CD1c-positive myeloid dendritic cell (primary cell): ENCODE results near the gene CDK1.

ENCODE experiments used
- DNase-seq: peaks from one replicate; pipeline ENCODE4 v3.0.0-alpha.2; 2016; ENCODE audit errors: extremely low spot score

Gene CDK1

DNA sequence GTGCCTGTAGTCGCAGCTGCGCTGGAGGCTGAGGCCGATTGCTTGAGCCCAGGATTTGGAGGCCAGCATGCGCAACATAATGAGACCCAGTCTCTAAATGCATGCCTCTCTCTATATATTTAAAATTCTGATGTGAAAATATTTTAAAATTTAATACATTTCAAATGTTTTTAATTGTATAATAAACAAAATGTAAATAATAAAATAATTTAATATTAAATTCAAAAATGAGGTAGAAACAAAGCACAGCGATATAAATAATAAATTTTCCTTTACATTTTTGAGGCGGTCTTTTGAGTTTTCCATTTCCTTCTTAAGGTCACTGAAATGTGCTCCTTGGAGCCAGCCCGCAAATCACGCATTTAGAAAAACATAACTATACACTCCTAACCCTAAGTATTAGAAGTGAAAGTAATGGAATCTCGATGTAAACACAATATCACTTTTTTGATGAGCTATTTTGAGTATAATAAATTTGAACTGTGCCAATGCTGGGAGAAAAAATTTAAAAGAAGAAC is 523 bp upstream of the CDK1 start:
- no peak for DNase-seq

DNA sequence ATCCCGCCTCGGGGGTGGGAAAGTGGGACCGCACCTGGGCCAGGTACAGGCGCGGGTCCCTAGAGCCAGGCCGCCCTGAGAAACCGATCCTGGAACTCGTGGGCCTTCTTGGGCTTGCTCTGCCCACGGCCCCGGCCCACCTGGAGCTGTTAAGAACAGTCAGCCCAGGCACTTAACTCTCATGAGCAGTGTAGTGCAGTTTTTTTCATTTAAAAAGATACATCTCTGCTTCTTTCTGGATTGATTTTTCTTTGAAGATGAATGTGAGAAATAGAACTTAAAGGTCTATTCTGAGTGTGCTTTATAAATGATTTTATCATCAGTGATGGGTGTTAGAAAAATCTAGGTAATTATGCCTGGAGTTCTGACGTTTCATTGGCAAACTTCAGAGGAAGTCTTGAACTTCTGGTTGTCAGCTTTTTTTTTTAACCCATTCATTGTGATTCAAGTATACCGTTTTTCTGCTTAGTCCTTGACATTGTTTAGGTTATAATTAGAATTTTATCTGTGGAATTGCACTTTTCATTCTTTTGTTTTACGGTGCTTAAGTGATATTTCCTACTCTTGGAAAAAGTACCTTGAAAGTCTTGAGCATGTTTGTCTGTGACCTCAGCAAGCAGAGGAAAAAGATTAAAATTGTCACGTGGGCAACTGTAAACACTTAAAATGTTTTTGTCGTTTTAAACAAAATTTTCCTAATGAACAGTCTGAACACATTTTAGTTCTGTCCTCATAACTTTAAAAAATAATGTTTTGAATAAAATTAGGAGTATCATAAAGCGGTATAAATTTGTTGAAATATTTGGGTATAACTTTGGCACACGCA is 906 bp downstream of the CDK1 start:
- no peak for DNase-seq

DNA sequence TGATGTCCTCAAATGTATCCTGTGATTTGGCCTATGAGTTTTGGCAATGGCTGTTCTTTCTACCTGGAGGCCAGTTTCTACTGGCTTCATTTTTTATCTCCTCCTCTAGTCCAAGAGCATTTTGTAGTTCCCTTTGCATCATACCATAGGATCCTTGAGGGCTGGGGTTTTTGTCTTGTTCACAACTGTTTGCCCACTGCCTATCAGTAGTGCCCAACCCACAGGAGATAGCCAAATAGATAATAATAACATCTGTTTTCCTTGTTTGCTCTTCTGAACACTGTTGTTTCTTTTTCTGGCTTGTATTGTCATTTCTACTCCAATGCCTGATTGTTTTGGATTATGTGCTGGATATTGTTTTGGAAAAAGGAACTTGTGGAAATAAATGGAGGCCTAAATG is 3.4 kb downstream of the CDK1 start:
- DNase-seq = no peak

DNA sequence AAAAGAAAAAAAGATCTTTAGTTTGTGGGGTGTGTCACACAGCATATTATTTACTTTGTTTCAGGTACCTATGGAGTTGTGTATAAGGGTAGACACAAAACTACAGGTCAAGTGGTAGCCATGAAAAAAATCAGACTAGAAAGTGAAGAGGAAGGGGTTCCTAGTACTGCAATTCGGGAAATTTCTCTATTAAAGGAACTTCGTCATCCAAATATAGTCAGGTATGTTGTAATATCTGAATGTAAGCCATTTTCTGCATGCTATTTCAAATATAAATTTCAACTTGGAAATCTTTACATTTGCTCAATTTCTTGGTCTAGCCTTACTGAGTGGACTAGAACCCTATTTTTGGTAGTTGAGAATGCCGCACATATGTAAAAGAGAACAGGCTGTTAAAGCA is 6.4 kb downstream of the CDK1 start:
- peak; percentile 35 for DNase-seq

DNA sequence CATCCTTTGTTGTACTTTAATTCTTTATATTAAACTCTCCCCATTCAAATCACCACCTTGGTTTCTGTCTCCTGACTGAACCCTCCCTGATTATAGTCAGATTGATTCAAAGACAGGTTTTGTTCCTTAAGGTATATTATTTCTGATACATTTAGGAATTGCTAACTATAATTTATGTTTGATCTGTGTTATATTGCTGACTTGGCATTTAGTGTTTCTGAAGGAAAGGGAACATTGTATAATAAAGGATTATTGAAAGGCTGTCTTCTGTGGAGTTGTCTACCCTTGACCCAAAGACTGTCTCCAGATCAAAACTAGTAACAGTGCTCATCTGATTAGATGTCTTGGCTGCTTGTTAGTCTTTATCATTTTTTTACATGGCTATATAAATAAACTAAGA is 10.3 kb downstream of the CDK1 start:
- DNase-seq = no peak

DNA sequence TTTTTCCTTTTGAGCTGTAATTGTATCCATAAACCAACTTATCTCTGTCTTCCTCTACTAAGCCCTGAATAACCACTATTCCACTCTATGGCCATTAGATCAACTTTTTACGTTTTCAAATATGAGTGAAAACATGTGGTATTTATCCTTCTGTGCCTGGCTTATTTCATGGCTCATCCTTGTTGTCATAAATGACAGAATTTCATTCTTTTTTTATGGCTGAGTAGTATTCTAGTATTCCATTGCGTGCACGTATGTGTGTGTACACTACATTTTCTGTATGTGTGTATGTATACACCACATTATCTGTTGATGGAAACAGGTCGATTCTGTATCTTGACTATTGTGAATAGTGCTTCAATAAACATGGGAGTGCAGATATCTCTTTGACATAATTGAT is 11.1 kb downstream of the CDK1 start:
- no peak for DNase-seq

DNA sequence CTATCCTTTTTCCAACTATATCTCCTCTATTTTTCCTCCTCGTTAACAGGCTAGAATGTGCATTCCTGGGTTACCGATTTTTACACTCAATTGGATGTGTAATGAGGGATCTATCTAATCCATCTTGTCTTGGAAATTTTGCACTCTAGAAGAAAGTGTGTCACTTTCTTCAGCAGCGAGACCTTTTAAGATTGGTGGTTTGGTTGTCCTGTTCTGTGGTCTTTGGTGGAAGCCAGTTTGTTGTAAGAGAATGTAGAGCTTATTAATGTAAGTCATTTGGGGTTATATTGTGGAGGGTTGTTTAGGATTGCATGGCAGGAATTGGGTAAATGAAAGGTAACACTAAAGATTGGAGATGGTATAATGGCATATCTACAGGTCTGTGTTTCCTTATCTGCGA is 16.7 kb downstream of the CDK1 start:
- no peak for DNase-seq

DNA sequence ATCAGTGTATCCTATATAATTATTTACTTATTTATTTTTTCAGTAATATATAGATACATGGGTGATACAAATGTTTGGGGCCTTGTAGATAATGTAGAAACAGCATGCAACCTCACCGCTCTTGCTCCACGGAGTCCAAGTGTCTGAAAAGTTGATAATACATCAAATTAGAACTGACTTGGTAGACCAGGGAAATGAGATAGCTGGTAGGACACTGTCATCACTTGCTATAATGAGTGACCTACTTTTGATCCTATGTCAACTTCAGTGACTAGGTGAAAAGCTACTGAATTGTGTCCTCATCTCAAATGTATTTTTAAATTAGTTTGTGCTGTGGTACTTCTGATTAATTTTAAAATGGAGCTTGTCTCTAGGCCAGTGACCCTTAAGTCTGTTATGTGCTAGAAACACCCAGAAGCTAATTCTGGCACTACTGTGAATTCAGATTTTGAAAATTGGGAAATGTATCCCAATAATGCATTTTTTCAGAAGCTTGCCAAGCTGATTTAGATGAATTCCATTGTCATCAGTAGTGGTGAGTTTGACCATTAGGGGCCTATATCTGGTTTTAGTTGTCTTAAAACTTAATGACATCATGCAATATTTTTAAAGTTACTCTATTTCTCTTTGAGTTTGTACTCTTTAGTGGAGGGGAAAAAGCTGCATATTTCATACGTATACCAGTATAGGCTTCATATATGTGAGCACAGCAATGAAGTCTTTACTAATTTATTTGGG is 17.4 kb downstream of the CDK1 start:
- no peak for DNase-seq

DNA sequence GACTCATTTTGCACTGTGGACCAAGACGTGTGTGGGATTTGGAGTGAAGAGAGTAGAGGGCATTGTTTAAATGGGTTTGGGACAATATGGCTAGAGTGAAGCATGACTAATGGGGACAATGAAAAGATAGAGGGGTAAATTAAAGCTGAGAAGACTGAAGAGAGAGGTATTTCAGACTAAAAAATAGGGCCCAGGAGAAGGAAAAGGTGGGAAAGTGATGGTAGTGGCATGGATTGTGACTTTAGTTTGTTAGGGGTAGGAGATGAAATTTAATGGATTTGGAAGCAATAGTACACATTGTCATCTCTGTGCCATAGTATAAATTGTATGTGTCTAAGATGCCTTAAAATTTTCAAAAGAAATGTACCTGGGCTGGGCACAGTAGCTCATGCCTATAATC is 18.2 kb downstream of the CDK1 start:
- DNase-seq = no peak

DNA sequence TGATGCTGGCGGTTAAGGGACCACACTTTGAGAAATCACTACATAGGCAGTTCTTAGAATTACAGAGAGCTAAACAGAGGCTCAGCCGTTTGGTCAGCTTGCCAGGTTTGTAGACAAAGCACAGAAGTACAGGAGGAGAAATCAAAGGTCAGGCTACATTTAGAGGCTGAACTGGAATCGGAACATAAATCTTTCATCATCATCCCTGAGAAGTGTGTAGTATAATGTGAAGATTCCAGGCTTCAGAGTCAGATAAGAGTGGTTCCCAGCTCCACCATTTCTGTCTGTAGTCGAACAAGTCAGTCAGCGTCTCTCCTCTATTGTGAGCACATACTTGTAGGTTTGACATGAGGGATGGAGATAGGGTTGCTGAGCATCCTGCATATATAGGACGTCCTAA is 18.9 kb downstream of the CDK1 start:
- DNase-seq = no peak

DNA sequence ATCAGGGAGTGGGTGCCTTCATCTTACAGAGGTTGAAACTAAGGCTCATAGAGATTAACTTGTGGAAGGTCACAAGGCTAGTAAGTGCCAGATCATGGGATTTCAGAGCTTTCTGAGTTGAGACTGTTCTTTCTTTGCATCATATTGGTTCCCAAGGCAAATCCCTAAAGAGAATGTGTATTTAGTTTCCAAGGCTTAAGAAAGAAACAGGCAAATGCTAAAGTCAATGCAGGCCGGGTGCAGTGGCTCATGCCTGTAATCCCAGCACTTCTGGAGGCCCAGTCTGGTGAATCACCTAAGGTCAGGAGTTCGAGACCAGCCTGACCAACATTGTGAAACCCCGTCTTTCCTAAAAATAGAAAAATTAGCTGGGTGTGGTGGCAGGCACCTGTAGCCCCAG is 19.8 kb downstream of the CDK1 start:
- no peak for DNase-seq

DNA sequence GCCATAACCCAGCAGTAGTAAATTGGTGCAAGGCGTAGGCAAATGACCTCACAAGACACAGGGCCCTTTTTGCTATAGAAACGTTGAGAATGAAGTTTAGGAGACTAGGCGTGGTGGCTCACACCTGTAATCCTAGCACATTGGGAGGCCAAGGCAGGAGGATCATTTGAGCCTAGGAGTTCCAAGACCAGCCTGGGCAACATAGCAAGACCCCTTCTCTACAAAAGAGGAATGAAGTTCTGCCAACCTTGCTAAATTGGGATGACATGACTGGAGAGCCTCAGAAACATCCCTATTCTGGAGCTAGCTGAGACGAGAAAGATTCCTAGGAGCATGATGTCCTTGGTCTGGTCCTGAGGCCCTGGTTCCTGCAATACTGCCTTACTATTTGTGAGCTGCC is 20.6 kb downstream of the CDK1 start:
- no peak for DNase-seq

DNA sequence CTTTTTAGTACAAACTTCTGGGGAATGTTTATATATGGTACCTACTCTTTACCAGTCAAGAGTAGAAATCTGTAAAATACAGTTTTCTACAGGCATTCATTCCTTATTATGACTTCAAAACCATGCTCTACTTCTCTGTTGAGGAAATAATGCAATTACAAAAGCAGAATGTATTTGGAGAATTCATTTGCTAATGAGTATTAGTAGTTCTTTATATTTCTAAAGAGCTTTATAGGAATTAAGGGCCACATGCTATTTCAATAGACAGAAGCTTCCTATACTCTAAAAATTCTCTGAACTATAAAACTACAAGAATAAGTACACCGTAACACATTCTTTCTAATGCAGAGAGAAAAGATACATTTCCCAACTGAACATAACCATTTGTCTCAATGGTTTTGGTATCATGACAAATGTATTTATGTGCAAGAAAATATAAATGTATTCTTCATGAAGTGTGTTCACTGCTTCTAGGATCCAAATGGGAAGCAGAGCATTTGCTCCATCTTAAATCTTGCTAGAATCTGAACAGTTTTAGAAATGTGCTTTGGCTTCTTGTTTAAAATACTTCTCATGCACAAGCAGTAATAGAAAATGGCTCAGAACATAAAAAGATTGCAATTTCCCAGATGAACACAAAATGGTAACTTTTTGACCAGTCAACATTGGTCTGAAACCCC is 21.8 kb downstream of the CDK1 start:
- DNase-seq = no peak

DNA sequence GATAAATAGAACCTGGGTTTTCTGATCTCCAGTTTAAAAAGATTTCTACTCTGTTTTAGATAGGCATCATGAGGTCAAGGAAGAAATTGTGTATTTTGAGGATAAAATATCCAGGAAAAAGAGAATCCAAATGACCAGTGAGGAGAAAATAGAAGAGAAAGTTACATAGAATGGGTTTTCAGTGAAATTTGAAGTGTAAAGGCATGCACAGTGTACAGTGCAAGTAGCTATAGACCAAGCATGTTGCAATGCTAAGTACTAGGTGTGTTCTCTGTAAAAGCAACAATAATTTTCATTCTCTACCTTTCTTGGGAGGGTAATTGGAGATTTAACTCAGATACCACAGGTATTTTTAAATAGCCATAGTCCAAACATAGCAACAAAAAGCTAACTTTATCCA is 22.6 kb downstream of the CDK1 start:
- no peak for DNase-seq

DNA sequence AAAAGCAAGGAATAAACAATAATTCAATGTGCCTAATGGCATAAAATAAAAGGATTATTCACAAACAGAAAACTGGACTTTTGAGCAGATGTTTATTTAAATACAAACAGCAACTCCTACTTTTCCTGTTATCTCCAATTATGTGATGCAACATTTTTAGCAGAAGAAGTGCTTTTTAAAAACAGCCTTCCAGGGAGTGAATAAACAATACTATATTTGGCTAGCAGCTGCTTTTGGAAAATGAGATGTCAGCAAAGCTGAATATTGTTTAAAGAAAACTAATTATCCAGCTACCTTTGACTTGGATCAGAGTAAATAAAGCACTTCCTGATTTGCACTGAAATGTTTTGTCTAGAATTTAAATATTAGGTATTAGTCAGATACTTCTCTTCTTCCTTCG is 23.2 kb downstream of the CDK1 start:
- no peak for DNase-seq

DNA sequence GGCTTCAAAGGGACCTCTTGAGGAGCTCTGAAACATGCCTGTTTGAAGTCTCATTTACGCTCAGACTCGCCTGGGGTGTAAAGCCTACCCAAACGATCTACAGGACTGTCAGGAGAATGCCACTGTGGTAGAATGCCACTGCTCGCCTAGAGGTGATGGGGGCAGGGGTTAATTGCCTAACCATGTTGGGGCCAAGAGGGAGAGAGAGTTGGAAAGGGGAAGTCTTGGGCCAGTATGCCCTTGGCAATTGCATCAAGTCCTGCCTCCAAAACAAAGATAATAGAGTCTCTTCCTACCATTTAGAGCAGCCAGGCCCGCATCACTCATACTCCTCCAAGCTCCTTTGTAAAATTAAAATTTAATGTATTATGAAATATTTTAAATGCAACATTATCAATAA is 25.2 kb downstream of the CDK1 start:
- DNase-seq = no peak

DNA sequence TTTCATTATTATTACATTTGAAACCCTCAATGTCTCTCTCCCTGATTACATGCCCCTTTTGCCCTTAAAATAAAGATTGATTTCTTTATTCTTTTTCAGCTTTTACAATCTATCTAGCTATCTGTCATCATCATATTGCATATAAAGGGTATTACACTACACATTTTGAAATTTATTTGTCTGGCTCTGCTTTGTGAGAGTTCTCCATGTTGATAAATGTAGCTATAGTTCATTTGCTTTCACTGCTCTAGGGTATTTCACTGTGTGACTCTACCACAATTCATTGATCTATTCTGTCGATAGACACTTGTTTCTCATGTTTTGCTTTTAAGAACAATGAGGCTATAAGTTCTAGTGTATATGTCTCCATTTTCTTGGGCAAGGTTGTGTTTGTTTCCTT is 25.6 kb downstream of the CDK1 start:
- DNase-seq = no peak

DNA sequence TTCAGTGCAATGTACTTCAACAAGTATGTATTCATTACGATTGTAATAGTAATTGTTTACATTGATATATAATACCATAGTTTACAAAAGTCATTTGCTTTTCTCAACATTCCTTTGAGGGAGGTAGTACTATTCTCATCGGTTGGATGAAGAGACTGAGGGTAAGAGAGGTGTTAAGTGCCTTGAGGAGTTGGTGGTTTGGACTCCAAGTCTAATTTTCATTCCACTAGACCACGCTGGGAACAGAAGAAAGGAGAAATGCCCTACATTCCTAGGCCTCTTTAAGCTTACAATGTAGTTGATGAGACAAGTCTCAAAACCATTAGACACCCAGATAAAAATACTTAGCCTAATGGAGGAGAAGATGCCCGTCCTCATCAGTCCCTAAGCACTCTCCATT is 28.6 kb downstream of the CDK1 start:
- no peak for DNase-seq

DNA sequence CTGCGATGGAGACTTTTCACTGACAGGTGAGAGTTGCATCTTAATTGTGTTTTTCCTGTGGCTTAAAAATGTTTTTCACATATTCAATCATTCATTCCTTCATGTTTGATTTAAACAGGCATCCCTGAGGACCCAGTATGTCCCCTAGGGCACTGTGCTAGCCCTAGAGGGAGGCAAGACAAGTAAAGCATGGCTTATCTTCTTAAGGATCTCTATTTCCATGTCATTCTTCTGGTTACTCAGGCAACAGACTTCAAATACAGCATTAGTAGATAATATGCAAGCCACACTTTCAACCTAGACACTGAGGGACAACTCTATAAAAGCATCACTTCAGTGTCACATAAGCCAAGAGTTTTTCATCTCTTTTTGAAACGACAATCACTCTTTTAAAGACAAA is 29.2 kb downstream of the CDK1 start:
- no peak for DNase-seq

DNA sequence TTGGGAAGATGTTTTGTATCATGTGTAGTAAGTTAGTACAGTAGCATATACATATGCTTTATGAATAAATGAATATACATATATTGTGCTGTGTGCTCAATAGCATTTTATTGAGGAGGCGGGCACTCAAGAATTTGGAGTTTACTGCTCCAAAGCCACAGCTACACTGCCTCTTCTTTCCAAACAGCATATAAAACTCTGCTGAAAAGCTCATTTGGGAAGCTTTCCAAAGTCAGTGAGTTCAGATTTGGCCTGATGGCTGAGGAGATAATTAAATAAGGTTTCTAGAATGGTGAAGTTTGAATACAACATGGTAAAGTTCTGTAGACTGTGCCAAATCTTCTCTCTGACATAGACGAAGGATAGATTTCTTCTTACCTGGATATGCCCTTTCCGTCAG is 29.8 kb downstream of the CDK1 start:
- DNase-seq = no peak

DNA sequence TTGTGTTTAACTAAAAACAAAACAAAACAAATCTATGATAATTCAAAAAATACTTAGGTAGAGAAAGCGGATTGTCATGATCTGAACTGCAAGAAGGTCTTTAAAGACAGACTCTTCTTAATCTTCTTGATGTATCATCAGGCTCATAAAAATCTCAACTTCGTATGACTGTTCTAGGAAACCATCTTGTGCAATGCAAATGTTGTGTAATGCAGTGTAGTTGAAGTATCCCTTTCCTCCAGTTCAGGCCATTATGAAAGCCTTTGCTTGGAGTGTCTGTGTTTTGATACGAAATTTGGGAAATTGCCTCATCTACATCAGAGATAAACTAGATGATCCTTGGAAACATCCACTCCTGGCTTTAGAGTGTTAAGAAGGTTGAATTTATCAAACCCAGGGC is 30.9 kb downstream of the CDK1 start:
- DNase-seq = peak; percentile 69

DNA sequence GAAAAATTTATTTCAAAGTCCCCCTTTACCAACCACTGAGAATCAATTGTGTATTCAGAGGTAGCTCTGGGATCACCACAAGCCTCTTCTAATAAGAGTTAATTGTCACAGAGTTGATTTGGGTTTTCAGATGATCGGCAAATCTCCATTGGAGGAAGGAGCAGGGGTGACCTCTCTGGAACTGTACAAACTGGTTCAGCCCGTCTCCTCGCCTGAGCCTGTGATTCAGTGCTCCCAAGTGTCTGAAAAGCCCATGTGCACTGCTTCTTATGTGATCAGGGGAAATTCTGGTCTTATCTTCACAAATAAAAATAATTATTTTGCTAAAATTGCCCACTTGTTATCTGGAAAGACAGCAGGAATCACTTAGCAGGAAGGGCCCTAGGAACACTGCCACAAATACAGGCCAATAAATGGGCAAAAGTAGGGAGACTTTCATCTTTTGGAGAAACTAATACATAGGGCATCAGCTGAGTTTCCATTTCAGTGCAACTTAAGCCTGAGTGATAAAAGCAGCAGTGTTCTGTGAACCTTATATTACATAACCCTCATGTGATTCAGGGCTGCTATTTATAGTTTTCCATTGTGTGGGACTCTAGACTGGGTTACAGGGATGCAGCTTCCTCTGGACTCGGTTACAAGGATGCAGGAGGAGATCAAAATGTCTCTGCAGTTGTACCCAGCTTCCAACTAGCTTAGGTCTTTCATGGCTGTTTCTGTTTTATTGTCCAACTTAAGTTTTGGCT is 32.3 kb downstream of the CDK1 start:
- peak; percentile 32 for DNase-seq
